ENCODE results near the gene BRIX1.

Gene BRIX1

DNA sequence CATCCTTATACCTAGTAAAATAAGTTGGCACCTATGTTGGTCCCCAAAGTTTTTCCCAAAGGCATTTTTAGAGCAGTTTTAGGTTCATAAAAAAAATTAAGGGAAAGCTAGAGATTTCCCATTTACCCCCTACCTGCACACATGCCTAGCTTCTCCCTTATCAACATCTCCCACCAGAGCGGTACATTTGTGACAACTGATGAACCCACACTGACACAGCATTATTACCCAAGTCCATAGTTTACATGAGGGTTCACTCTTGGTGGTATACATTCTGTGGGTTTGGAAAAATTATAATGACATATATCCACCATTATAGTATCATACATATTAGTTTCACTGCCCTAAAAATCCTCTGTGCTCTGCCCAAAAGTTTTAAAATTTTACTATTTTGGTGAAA lies 12.3 kb upstream of the BRIX1 start:
- TF ChIP-seq, protein P1, sequence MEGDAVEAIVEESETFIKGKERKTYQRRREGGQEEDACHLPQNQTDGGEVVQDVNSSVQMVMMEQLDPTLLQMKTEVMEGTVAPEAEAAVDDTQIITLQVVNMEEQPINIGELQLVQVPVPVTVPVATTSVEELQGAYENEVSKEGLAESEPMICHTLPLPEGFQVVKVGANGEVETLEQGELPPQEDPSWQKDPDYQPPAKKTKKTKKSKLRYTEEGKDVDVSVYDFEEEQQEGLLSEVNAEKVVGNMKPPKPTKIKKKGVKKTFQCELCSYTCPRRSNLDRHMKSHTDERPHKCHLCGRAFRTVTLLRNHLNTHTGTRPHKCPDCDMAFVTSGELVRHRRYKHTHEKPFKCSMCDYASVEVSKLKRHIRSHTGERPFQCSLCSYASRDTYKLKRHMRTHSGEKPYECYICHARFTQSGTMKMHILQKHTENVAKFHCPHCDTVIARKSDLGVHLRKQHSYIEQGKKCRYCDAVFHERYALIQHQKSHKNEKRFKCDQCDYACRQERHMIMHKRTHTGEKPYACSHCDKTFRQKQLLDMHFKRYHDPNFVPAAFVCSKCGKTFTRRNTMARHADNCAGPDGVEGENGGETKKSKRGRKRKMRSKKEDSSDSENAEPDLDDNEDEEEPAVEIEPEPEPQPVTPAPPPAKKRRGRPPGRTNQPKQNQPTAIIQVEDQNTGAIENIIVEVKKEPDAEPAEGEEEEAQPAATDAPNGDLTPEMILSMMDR (conservative IDR thresholded peaks at IDR 0.05; ENCODE audit: low read depth) = no peak
- CTCF ChIA-PET = interaction anchor here (1.0 to 1.5 kb wide), 2 partner anchors 9 to 417 kb away, joined by 4 to 10 read pairs; no protein-coding TSS in a partner anchor

GRCh38 chr5:34905564-34905963 lies 9.9 kb upstream of the BRIX1 start:
- peak; percentile 22 for DNase-seq (ENCODE audit: low spot score)
- TF ChIP-seq, protein P1 (conservative IDR thresholded peaks at IDR 0.05; ENCODE audit: low read depth) = peak; percentile 60
- POLR2A ChIA-PET (ENCODE audit: low non-redundant PET) = no interaction called here
- no peak overlapping the region for H3K27ac ChIP-seq
- CTCF ChIA-PET = interaction anchor here (0.6 to 0.7 kb wide), 4 partner anchors 10 to 419 kb away, joined by 3 to 5 read pairs (median 4); no protein-coding TSS in a partner anchor

More for the DNA sequence above, 12.3 kb upstream of the BRIX1 start:
- no peak overlapping the region for H3K27ac ChIP-seq
- POLR2A ChIA-PET (ENCODE audit: low non-redundant PET) = no interaction called here
- DNase-seq (ENCODE audit: low spot score) = no peak

DNA sequence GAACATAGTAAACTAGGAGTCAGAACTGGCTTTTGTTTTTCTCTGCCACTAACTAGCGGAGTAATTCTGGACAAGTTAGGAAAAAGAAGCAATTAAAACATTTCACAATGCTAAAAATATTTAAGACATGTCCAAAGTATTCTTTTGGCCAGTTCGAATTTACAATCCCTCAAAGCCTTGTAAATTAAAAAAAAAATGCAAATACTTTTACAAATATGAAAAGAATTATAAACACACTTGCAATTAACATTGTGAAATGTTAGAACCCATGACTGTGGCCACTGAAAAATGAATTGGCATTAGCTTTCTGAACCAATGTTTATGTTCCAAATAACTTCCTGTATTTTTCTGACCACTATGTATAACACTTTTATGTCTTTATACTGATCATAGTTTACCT lies 2.4 kb upstream of the BRIX1 start:
- ChIA-PET POLR2A (ENCODE audit: low non-redundant PET) (no interaction called here), CTCF (no interaction called here)
- H3K27ac ChIP-seq = no peak overlapping the region
- TF ChIP-seq, protein P1 (conservative IDR thresholded peaks at IDR 0.05; ENCODE audit: low read depth) = no peak
- DNase-seq (ENCODE audit: low spot score) = no peak

DNA sequence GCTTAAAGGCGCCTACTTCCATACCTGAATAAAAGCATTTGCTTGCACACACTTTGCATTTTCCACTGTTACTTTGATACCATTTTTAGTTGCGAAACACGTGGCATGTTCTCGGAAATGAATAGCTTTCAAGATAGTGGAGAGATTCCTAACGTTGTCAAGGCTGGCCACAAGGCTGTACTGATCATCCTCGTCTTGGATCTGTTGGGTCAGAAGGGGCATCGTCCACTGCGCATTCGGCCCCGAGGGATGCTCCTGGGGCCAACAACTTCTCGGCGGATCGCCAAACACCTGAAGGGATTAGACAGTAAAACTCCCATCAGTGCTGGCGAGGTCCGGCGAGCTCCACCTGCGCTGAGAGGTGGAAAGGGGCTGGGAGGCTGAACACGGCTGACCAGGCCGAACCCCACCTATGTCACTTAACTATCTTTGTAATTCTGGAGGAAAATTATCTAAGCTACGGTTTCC lies 806 bp upstream of the BRIX1 start:
- TF ChIP-seq, protein P1 (conservative IDR thresholded peaks at IDR 0.05; ENCODE audit: low read depth) = no peak
- peak overlapping the region; percentile 92 for H3K27ac ChIP-seq
- DNase-seq (ENCODE audit: low spot score) = no peak
- POLR2A ChIA-PET (ENCODE audit: low non-redundant PET) = interaction anchor here (0.5 to 1.4 kb wide), 4 partner anchors 14 to 330 kb away, joined by 3 to 6 read pairs (median 4); partner anchors contain the start of genes DNAJC21 and TTC23L
- CTCF ChIA-PET = interaction anchor here (0.7 kb wide), 1 partner anchor 1015 kb away, joined by 6 read pairs; no protein-coding TSS in a partner anchor

- TF ChIP-seq, protein P1 (conservative IDR thresholded peaks at IDR 0.05; ENCODE audit: low read depth) = no peak
- CTCF ChIA-PET = no interaction called here
- POLR2A ChIA-PET (ENCODE audit: low non-redundant PET) = interaction anchor here (1.1 to 1.4 kb wide), 3 partner anchors 8 to 77 kb away, joined by 4 to 6 read pairs (median 6); partner anchors contain the start of genes DNAJC21 and TTC23L
- peak; percentile 15 for DNase-seq (ENCODE audit: low spot score)
- H3K27ac ChIP-seq = peak overlapping the region; percentile 92
Observed at GRCh38 chr5:34915856-34916192, 313 bp downstream of the BRIX1 start.

DNA sequence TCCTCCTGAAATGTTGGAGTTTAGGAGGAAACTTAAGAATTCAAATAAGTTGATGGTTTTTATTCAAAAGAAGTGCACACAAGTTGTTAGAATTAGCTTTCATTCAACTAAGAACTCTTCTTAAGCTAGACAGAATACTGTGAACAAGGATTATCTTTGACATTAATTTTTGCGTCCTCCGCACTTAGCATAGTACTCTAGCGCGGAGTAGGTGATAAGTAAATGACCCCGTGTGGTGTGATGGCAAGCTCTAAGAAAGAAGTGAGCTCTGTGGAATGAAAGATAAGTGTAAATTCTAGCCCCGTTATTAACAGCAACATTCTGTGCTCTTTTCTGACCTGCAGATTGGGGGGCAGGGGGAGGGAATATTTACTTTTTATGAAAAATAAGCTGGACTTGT lies 1.0 kb downstream of the BRIX1 start:
- no peak overlapping the region for H3K27ac ChIP-seq
- ChIA-PET CTCF (no interaction called here), POLR2A (ENCODE audit: low non-redundant PET) (interaction anchor here (0.8 to 1.2 kb wide), 2 partner anchors 7 to 414 kb away, joined by 3 to 4 read pairs; no protein-coding TSS in a partner anchor)
- DNase-seq (ENCODE audit: low spot score) = no peak
- TF ChIP-seq, protein P1 (conservative IDR thresholded peaks at IDR 0.05; ENCODE audit: low read depth) = no peak
